ENCODE measurements around the gene UGT3A1. TPM values are rescaled to one million over a fixed set of nuclear protein-coding genes. Genes with fewer than 3 reads are reported as not detected.

Gene UGT3A1
- total RNA-seq, 1 experiment from 2014 or later = not detected

GRCh38 chr5:35908814-35909213, 82.4 kb downstream of the UGT3A1 start:
- no peak for DNase-seq (ENCODE audit: low read depth)

GRCh38 chr5:35908228-35908627, 83.0 kb downstream of the UGT3A1 start:
- DNase-seq (ENCODE audit: low read depth) = no peak

- DNase-seq (ENCODE audit: low read depth) = no peak
Measured at GRCh38 chr5:35904443-35905132, 86.6 kb downstream of the UGT3A1 start.

GRCh38 chr5:35903631-35904203, 87.5 kb downstream of the UGT3A1 start:
- DNase-seq (ENCODE audit: low read depth) = no peak

GRCh38 chr5:35902046-35902672, 89.0 kb downstream of the UGT3A1 start:
- DNase-seq (ENCODE audit: low read depth) = peak; percentile 42

Other genes starting within 250 kb of the UGT3A1 start
- 20.4 and 30.7 TPM in 2 replicates for gene IL7R, start 134.5 kb downstream of the UGT3A1 start, total RNA-seq (2014; rRNA removed; shearing (Covaris generic))
- 0.37 and 0.62 TPM in 2 replicates for gene CAPSL, start 52.8 kb downstream of the UGT3A1 start, total RNA-seq (2014; rRNA removed; shearing (Covaris generic))
- gene UGT3A2, start 75.5 kb upstream of the UGT3A1 start, total RNA-seq (2014; rRNA removed; shearing (Covaris generic)) = 0.12 and 0.34 TPM in 2 replicates
- 7.2 and 10.3 TPM in 2 replicates for gene LMBRD2, start 160.5 kb upstream of the UGT3A1 start, total RNA-seq (2014; rRNA removed; shearing (Covaris generic))
- 62.7 and 63.6 TPM in 2 replicates for gene SKP2, start 160.7 kb upstream of the UGT3A1 start, total RNA-seq (2014; rRNA removed; shearing (Covaris generic))

Measured in M059J (cell line).